ENCODE measurements around the gene DLG2.

- no peak for TF ChIP-seq CTCF (IDR thresholded peaks at IDR 0.05)
- no peak for TF ChIP-seq POLR2A (IDR thresholded peaks at IDR 0.05)
These were observed 394.6 kb downstream of the DLG2 start for GRCh38 chr11:85232559-85232958.
